ENCODE measurements around the gene TMEM266. TPM values are rescaled to one million over a fixed set of nuclear protein-coding genes. Genes with fewer than 3 reads are reported as not detected.

TMEM266 gene
- polyA plus RNA-seq, 3 donors: not detected

GRCh38 chr15:76180321-76180720, 120.5 kb downstream of the TMEM266 start:
- Histone ChIP-seq H3K9me3 (replicated peaks in 1 of 2; ENCODE audit: control insufficient read depth in 1 of 2, insufficient read depth in 1 of 2, low read length in 2 of 2) (no peaks in the 10 kb centered on the region), H3K4me1 (ENCODE audit: control insufficient read depth in 1 of 2, insufficient read depth in 2 of 2, low read length in 2 of 2) (no peaks in the 10 kb centered on the region), H2AFZ (ENCODE audit: insufficient read depth, low read depth, low read length, poor library complexity, severe bottlenecking) (no peak overlapping the region), H3K4me3 (replicated peaks in 1 of 3; ENCODE audit: low read depth in 2 of 3, low read length in 3 of 3) (no peak overlapping the region), H3K27me3 (ENCODE audit: control insufficient read depth in 2 of 2, insufficient read depth in 2 of 2, low read length in 2 of 2) (peaks cover 0 to 4% of the 10 kb centered on the region in 2 donors), H3K9ac (ENCODE audit: insufficient read depth, low read length, poor library complexity, severe bottlenecking) (no peak overlapping the region), H3K79me2 (ENCODE audit: insufficient read depth, low read length) (no peaks in the 10 kb centered on the region), H3K36me3 (replicated peaks in 1 of 2; ENCODE audit: control insufficient read depth in 1 of 2, insufficient read depth in 2 of 2, low read length in 2 of 2) (no peaks in the 10 kb centered on the region), H3K27ac (ENCODE audit: low read depth in 1 of 2, low read length in 2 of 2) (no peak overlapping the region), H4K20me1 (ENCODE audit: insufficient read depth, low read length) (no peaks in the 10 kb centered on the region), H3K4me2 (replicated peaks; ENCODE audit: extremely low read depth, low read length, poor library complexity, severe bottlenecking) (no peak overlapping the region)
- DNase-seq: no peak
- intact Hi-C loops (cut with micrococcal nuclease): no loop called here
- 80% methylated on average over 1 of the region's 7 CpGs for WGBS (ENCODE audit: insufficient coverage)
- peaks cover 0 to 3% (median 0%) of the 10 kb centered on the region in 7 donors for H3K9me3 Mint-ChIP-seq
- no peak overlapping the region for H3K27ac Mint-ChIP-seq
- H3K4me1 Mint-ChIP-seq: no peaks in the 10 kb centered on the region
- H3K36me3 Mint-ChIP-seq: no peaks in the 10 kb centered on the region
- peaks cover 10 to 23% (median 15%) of the 10 kb centered on the region in 3 donors for H3K27me3 Mint-ChIP-seq (ENCODE audit: low read depth in 3 of 3)
- no peak for TF ChIP-seq CTCF (IDR thresholded peaks at IDR 0.05)
- H3K4me3 Mint-ChIP-seq: no peak overlapping the region

- Histone ChIP-seq H3K27me3 (ENCODE audit: control insufficient read depth in 2 of 2, insufficient read depth in 2 of 2, low read length in 2 of 2) (peaks cover 0 to 4% of the 10 kb centered on the region in 2 donors), H3K4me3 (replicated peaks in 1 of 3; ENCODE audit: low read depth in 2 of 3, low read length in 3 of 3) (no peak overlapping the region), H3K27ac (ENCODE audit: low read depth in 1 of 2, low read length in 2 of 2) (no peak overlapping the region), H2AFZ (ENCODE audit: insufficient read depth, low read depth, low read length, poor library complexity, severe bottlenecking) (no peak overlapping the region), H3K9ac (ENCODE audit: insufficient read depth, low read length, poor library complexity, severe bottlenecking) (no peak overlapping the region), H3K4me1 (ENCODE audit: control insufficient read depth in 1 of 2, insufficient read depth in 2 of 2, low read length in 2 of 2) (no peaks in the 10 kb centered on the region), H3K4me2 (replicated peaks; ENCODE audit: extremely low read depth, low read length, poor library complexity, severe bottlenecking) (no peak overlapping the region), H4K20me1 (ENCODE audit: insufficient read depth, low read length) (no peaks in the 10 kb centered on the region), H3K79me2 (ENCODE audit: insufficient read depth, low read length) (no peaks in the 10 kb centered on the region), H3K36me3 (replicated peaks in 1 of 2; ENCODE audit: control insufficient read depth in 1 of 2, insufficient read depth in 2 of 2, low read length in 2 of 2) (no peaks in the 10 kb centered on the region), H3K9me3 (replicated peaks in 1 of 2; ENCODE audit: control insufficient read depth in 1 of 2, insufficient read depth in 1 of 2, low read length in 2 of 2) (no peaks in the 10 kb centered on the region)
- TF ChIP-seq CTCF (IDR thresholded peaks at IDR 0.05): no peak
- 94% methylated on average over 8 of the region's 9 CpGs for WGBS (ENCODE audit: insufficient coverage)
- Mint-ChIP-seq H3K27me3 (ENCODE audit: low read depth in 3 of 3) (peaks cover 11 to 23% (median 13%) of the 10 kb centered on the region in 3 donors), H3K9me3 (peaks cover 0 to 5% (median 0%) of the 10 kb centered on the region in 7 donors), H3K4me3 (no peak overlapping the region), H3K27ac (no peak overlapping the region), H3K36me3 (no peaks in the 10 kb centered on the region), H3K4me1 (no peaks in the 10 kb centered on the region)
- intact Hi-C loops (cut with micrococcal nuclease): no loop called here
- DNase-seq: no peak
Measured at GRCh38 chr15:76181705-76182107, 121.9 kb downstream of the TMEM266 start.

All from CD14-positive monocyte (primary cell).